DMS53 (cell line): ENCODE results near the gene ARL5A.
"Not testable (repeated sequence)": the region's sequence is repeated elsewhere in the genome, so short reads cannot be mapped to it uniquely, and the experiment has no call there.

Experiments
- DNase-seq: peaks from one replicate; lab custom pipeline; 2025; lab: John Stamatoyannopoulos, UW

The ARL5A gene

DNA sequence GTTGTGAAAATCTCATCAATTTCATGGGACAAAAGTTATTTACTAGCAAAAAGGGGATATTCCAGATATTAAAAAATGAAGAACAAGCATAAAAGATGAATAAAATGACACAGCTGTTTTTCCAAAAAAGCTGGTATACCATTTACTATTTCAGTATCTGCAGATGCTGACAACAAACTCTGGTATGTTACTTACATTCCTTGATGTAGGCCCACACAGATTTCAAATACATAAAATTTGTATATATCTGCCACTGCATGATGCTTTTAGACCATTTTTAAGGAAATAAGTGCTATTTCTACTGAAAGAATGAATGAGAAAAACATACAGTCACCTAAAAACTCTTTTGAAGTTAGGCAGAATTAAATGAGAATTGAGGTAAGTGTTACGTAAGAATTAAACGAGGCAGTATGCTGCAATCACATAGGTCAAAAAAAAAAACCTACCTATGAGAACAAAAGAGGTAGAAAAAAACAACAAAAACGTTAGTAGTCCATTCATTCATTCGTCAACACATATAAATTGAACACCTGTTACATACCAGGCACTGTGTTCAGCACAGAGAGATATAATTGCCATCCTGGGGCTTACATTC, 32.5 kb downstream of the ARL5A start:
- no peak for DNase-seq

DNA sequence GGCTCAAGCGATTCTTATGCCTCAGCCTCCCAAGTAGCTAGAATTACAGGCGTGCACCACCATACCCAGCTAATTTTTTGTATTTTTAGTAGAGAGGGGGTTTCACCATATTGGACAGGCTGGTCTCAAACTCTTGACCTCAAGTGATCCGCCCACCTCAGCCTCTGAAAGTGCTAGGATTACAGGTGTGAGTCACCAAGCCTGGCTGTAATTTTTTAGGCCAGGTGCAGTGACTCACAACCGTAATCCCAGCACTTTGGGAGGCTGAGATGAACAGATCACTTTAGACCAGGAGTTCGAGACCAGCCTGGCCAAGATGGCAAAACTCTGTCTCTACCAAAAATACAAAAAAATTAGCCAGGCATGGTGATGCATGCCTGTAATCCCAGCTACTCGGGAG, 33.8 kb downstream of the ARL5A start:
- DNase-seq = not testable (repeated sequence)

DNA sequence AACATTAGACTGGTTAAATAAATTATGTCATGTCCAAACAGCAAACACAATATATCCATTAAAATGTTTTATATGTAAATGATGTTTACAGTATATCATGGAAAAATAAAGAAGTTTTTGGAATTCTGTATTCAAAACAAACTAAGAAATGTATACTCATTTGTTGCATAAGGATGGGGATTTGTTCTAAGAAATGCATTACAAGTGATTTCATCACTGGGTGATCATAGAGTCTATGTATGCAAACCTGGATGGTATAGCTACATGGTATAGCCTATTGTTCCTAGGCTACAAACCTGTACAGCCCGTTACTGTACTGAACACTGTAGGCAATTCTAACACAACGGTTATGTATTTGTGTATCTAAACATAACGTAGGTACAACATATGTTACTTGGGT, 35.1 kb downstream of the ARL5A start:
- DNase-seq = no peak

DNA sequence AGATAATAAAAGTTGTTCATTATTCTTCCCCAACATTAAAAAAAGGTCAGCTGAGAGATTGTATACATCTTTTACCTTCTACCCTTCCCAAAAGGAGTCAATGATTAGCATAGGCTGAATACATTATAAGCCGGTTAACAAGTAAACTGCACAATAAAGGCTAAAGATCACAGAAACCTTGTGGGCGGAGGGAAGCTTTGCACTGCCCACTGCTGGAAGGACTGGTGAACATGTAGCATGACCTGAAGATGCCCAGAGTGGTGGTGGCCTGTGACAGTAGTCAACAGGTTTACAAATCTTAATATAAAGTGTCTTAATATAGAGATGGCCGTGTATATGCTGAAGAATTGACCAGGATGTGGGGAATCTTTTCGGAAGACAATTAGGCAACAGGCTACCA, 35.6 kb downstream of the ARL5A start:
- no peak for DNase-seq

DNA sequence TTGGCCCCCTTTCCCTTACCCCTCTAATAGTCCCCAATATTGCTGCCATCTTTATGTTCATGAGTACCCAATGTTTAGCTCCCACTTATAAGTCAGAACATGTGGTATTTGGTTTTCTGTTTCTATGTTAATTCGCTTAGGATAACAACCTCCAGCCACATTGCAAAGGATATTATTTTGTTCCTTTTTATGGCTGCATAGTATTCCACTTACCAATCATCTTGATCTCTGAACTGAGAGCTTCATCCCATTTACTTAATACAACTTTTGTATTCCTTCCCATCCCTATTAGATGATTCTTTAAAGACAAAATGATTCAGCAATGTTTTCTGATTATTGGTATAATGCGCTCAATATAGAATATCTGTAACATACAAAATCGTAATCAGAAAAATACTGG, 36.7 kb downstream of the ARL5A start:
- DNase-seq = no peak

DNA sequence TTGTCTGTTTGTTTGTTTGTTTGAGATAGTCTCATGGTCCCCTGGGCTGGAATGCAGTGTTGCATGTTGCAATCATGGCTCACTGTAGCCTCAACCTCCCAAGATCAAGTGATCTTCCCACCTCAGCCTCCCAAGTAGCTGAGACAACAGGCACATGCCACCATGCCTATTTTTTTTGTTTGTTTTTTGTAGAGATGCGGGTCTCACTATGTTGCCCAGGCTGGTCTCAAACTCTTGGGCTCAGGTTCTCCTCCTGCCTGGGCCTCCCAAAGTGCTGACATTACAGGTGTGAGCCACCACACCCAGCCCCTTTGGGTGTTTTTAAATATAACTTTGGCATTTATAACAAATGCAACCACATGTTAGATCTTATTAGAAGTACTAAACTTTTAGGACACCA, 37.5 kb downstream of the ARL5A start:
- DNase-seq = no peak

DNA sequence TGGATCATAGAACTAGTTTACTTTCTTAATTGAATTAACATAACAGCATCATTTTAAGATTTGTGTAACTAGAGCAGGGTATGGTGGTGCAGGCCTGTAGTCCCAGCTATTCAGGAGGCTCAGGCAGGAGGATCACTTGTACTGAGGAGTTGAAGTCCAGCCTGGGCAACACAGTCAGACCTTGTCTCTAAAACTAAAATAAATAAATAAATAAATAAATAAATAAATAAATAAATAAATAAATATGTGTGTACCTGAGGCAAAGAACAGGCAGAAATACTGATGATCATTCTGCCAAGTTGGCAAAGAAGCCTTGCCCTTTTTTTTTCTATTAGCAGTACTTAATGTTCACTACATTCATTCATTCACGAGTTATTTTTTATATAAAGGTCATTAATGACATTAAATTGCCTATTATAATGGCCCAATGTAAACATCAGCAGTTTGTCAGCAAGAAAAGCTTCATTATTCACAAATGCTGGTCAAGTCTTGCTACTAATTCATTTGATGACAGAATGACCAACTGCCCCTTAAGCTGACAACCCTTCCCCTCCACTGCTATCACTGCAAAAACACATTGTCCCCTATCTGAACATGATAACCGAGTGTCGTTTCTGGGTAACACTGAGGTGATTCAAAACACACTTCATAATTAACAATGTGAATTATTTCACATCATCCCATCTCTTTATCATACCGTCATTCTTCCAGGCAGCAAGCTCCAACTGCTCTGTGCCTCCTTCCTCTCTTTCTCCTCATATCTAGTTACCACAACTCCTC, 39.0 kb downstream of the ARL5A start:
- no peak for DNase-seq

DNA sequence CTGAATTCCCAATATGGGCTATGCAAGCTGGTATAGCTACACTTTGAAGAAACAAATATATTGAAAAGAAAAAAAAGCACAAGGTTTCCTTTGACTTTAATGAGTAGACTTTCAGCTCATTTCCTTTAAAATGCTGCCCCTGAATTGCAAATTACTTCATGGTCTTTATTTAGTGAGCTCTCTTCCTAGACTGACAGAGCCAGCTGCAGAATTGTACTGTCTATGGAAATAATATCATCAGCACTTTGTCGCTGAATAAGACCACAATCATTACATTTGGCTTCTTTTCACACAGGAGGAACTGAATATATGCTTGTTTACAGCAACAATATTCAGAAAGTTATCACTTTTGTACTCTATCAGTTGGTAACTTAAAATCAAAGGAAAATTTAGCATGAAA, 41.7 kb downstream of the ARL5A start:
- DNase-seq = no peak

DNA sequence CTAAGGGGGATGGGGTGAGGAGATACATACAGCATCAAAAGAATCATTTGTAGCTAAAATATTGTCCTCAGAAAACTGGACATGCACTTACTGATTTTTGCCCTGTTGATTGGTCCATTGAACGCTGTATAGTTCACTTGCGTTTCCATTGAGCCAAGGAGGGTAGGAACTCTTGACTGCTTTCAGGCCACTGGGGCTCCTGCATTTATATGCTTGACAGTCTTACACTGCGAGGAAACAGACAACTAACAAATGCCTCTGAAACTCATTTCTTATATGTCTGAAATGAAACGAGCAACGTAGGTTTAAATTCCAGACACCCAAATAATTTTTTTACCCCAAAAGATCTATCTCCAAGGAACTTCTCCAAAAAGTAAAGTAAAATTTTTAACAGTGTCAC, 42.1 kb downstream of the ARL5A start:
- no peak for DNase-seq

DNA sequence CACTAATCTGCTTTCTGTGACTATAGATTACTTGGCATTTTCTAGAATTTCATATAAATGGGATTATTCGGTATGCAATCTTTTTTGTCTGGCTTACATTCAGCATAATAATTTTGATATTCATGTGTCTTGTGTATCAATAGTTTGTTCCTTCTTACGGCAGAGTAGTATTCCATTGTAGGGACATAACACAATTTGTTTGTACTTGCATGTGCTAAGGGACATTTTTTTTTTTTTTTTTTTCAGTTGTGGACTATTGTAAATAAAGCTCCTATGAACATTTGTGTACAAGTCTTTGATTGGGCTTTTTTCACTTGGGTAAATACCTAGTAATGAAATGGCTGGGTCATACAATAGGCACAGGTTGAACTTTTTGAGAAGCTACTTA, 45.1 kb downstream of the ARL5A start:
- DNase-seq = no peak

DNA sequence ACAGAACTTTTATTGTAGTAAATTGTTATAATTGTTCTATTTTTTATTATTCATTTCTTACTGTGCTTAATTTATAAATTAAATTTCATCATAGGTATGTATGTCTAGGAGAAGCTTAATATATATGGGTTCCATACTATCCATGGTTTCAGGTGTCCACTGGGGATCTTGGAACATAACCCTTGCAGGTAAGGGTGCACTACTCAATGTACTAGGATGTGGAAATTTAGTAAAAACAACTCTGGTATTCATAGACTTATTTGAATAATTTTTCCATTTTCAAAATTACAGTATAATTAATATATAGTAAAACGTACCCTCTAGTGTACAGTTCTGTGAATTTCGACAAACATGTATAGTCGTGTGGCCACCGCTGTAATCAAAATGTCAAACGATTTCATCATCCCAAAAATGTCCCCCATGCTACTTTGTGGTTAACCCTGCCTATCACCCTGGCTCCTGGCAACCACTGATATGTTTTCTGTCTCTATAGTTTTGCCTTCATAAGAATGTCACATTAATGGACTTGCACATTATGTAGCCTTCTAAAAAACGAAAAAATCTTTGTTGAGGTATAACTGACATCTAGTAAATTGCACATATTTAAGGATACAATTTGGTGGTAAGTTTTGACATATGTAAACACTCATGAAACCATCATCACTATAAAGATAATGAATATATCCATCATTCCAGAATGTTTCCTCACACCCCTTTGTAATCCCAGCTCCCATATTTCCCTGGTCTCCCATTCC, 45.7 kb downstream of the ARL5A start:
- DNase-seq = no peak

DNA sequence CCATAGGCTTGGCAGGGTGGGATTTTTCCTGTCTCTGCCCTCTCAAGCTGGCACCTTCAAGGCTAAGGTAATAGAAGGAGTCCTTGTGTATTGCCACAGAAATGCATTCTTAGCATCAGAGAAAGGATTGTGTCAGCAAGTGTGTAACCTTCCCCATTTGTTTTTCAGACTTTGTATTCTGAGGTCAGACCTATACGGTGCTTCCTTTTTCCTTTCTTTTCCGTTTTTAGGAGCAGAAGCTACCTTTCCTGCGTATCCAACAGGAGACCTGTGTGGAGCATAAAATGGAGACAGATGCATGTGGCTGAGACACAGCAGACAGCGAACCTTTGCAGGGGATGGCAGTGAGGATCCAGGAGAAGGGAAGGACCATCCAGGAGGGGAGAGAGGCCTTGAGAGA, 46.6 kb downstream of the ARL5A start:
- DNase-seq = no peak

DNA sequence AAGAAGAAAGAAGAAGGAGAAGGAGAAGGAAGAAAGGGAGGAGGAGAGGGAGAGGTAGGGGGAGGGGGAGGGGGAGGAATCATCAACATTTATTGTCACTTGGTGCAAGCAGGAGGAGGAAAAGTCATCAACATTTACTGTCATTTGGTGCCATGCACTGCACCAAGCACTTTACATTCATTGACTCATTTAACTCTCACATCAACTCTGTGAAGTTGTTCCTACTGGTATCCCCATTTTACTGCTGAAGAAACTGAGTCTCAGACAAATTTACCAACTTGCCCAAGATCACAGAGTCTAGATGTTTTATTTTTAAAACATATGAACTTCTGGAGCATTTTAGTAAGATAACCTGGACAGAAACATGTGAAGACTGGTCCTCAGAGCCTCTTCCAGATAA, 47.3 kb downstream of the ARL5A start:
- no peak for DNase-seq

DNA sequence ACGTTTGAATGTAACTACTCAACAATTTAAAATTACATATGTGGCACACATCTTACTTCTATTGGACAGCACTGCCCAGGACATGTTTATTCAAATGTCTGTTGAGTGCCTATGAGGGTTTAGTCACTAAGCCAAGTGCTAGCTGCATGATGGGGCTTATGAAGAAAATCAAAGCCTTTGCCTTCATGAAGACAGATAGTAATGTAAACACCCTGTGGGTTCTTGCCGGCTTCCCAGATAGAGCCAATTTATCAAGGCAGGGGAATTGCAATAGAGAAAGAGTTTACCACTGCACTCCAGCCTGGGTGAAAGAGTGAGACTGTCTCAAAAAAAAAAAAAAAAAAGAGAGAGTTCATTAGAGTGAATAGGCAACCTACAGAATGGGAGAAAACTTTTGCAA, 50.3 kb downstream of the ARL5A start:
- DNase-seq = no peak

DNA sequence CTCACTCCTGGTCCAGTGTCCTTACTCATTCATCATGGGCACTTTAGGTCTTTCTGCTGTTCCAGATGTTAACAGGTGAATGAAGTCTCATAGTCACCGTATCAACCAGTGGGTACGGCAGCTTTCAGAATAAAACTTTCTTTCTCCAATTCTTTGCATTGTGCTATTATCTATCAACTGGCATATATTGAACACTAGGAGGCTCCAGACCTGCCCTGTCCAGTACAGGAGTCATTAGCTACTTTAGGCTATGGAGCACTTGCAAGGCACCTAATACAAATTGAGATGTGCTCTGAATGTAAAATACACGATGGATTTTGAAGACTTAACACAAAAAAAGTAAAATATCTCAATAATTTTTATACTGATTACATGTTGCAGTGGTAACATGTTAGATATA, 50.7 kb downstream of the ARL5A start:
- no peak for DNase-seq

DNA sequence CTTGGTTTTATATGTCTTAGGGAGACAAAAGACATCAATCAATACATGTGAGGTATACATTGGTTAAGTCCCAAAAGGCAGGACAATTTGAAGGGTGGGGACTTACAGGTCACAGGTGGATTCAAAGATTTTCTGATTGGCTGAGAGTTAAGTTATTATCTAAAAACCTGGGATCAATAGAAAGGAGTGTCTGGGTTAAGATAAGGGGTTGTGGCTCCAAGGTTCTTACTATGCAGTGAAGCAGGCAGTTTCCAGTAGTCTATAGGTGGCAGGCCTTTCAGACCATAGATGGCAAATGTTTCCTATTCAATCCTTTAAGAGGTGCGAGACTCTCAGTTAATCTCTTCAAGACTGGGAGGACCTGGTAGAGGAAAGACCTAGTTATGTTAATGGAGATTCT, 51.9 kb downstream of the ARL5A start:
- DNase-seq = no peak

DNA sequence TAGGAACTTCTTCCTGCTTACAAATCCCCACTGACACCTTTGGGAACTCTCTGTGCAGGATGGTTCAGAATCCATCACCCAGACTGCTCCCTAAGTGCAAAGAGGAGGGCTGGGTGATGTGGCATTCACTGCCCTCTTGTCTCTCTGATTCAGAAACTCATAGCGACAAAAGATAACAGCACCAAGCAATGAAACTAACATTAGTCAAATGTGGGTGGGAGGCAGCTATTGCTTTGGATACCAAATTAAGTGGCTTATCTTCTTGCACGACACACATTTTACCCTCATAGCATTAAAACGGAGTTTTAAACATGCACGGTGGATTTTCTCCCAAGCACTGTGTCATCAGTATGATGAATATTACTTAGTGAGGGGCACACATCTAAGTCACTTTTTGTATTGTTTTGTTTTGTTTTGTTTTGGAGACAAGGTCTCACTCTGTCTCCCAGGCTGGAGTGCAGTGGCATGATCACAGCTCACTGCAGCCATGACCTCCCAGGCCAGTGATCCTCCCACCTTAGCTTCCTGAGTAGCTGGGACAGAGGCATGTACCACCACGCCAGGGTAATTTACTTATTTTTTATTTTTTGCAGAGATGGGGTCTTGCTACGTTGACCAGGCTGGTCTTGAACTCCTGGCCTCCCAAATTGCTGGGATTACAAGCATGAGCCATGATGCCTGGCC, 53.0 kb downstream of the ARL5A start:
- no peak for DNase-seq

DNA sequence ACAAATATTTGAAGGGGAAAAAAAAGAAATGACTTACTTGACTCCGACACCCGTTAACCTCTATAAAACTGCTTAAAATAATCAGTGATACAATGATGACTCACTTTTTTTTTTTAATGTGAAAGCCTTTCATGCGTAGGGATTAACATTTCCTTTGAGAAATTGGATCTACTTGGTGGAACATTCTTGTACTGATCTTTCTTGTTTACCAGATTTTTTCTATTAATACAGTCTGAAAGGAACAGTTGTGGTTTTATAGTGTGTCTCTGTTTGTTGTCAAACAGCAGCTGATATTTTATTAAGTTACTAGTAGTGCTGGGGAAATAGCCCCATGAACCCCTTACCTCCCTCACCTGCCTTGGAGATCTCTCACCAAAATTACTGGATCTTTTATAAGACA, 53.7 kb downstream of the ARL5A start:
- DNase-seq = no peak

DNA sequence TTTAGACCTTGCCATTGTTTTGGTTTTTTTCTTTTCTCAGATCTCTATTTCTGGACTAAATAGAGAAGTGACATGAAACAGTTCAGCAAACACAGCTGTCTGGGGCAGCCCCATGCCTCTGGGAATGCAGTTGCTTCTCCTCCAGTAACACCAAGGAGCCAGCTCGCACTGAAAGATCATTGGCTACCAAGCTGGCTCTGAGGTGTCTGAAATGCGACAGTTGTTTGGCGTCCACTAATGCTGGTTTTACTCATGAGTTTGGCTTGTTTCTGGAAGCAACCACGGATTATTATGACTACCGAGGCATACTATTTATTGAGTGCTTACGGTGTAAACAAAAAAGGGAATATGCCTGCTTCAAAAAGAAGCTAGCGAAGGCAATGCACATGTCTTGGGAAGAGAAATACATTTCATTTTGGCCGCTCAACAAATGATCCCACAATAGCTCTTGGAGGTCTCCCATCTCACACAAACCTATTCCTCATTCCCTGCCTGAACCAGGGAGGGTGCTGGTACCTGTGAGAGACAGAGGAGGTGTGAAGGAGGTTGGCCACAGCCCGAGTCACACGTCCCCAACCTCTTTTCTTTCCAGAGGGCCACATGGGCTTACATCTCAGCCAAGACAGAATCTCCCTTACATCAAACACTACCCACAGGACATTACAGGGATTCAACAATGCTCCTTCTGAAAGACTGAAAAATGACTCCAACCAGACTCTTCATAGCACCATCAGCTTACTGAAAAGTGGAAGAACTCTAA, 56.4 kb downstream of the ARL5A start:
- no peak for DNase-seq

DNA sequence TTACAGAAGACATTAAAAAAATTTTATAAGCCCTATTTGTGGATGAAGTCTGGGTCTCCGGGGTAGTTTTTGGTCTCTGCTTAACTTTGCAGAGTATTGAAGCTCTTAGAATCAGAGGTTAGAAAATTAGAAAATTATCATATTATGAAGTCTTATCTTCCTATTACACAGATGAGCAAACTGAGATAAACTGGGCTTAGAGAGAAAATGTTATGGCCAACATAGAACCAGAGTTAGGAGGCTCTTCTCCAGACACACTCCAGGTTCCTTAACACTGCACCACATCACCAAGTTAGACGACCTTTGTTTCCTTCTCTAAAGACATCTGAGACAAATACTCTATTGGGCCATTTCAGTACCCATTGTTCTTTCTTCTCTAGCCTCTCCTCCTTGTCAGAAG, 57.2 kb downstream of the ARL5A start:
- no peak for DNase-seq

DNA sequence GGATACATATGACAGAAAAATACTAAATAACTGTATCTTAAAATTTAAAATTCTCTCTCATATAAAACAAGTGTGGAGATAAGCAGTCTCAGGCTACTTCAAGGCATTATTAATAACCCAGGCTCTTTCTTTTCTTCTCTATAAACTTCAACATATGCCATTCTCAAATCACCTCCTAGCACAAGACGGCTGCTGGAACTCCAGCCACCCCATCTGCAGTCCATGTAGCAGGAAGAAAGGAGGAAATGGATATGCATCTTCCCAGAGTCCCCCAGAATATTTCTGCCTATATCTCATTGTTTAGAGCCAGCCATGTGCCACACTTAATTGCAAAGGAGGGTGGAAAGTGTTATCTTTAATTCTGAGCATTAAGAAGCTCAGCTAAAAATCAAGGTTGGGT, 58.6 kb downstream of the ARL5A start:
- no peak for DNase-seq

DNA sequence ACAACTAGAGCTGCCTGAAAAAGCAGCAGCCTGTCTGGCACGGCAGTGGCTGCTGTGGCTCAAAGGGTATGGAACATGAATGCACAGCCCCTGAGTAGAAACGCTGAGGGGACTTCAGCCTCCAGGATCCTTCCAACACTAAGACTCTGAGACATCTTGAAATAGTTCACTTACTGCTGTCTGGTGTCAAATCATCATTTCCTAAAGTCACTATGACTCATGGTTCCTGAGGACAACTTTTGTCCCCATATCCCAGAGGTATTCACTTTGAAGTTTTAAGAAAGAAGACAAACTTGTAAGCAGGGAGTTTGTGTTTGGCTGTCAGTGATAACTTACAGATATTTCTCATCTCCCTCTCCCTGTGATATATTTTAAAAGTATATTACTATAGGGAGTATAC, 60.7 kb downstream of the ARL5A start:
- no peak for DNase-seq
